Neuronal stem cell (in vitro differentiated cells): Measurements from ENCODE around the gene CEACAM16.
"Not testable (repeated sequence)": the region's sequence is repeated elsewhere in the genome, so short reads cannot be mapped to it uniquely, and the experiment has no call there.

Experiments
- DNase-seq: peaks from one replicate; pipeline ENCODE4 v3.0.0-alpha.2; 2013; ENCODE audit warnings: low spot score
- H2AFZ ChIP-seq: one replicate; pipeline ENCODE4 v1.6.1; 2013; ENCODE audit warnings: mild to moderate bottlenecking, low read length, inconsistent platforms
- H2AK5ac ChIP-seq: 2 replicates; pipeline ENCODE4 v1.6.1; 2013; ENCODE audit warnings: low read depth, mild to moderate bottlenecking, inconsistent platforms, low read length, moderate library complexity, mixed read lengths
- H2BK120ac ChIP-seq: 2 replicates; pipeline ENCODE4 v1.6.1; 2013; ENCODE audit warnings: low read depth, mild to moderate bottlenecking, inconsistent platforms, low read length, moderate library complexity, mixed read lengths
- H2BK12ac ChIP-seq: one replicate; pipeline ENCODE4 v1.6.1; 2013; ENCODE audit warnings: low read length, inconsistent platforms
- H2BK15ac ChIP-seq: 2 replicates; pipeline ENCODE4 v1.6.1; 2013; ENCODE audit warnings: mild to moderate bottlenecking, low read length, inconsistent platforms, mixed read lengths
- H2BK5ac ChIP-seq: one replicate; pipeline ENCODE4 v1.6.1; 2013; ENCODE audit warnings: inconsistent platforms, mild to moderate bottlenecking, low read length, moderate library complexity
- H3K14ac ChIP-seq: one replicate; pipeline ENCODE4 v1.6.1; 2013; ENCODE audit warnings: low read length, inconsistent platforms
- H3K18ac ChIP-seq: 2 replicates; pipeline ENCODE4 v1.6.1; 2013; ENCODE audit warnings: low read length, inconsistent platforms
- H3K23ac ChIP-seq: 2 replicates; pipeline ENCODE4 v1.6.1; 2013; ENCODE audit warnings: low read depth, mild to moderate bottlenecking, mixed read lengths, low read length, inconsistent platforms; ENCODE audit not compliant: poor library complexity
- H3K27ac ChIP-seq: replicated peaks from 3 replicates; pipeline ENCODE4 v1.5.1; 2013; ENCODE audit warnings: low read length, inconsistent platforms
- H3K27me3 ChIP-seq, 3 experiments: 2 replicates each; pipeline ENCODE4 v1.6.1; 2013; ENCODE audit warnings: low read length in 3 of 3, mild to moderate bottlenecking in 2 of 3, inconsistent platforms in 1 of 3, low read depth in 1 of 3, mixed read lengths in 1 of 3, moderate library complexity in 1 of 3; ENCODE audit not compliant: control insufficient read depth in 3 of 3, insufficient read depth in 3 of 3
- H3K36me3 ChIP-seq, 2 donors: replicated peaks in 1 of 2; 2 replicates each; pipeline ENCODE4 v1.6.1; 2013; ENCODE audit warnings: low read length in 2 of 2; ENCODE audit not compliant: control insufficient read depth in 2 of 2, insufficient read depth in 2 of 2
- H3K4ac ChIP-seq: 2 replicates; pipeline ENCODE4 v1.6.1; 2013; ENCODE audit warnings: inconsistent platforms, mild to moderate bottlenecking, low read length, moderate library complexity
- H3K4me1 ChIP-seq, 2 donors: 1 replicate in 1 of 2; 2 replicates in 1 of 2; pipeline ENCODE4 v1.6.1; 2013; ENCODE audit warnings: low read length in 2 of 2, low read depth in 1 of 2; ENCODE audit not compliant: control insufficient read depth in 2 of 2, insufficient read depth in 1 of 2
- H3K4me2 ChIP-seq: one replicate; pipeline ENCODE4 v1.6.1; 2013; ENCODE audit warnings: mild to moderate bottlenecking, low read length, inconsistent platforms; ENCODE audit not compliant: insufficient read depth, poor library complexity, severe bottlenecking
- H3K4me3 ChIP-seq, 2 donors: 2 replicates each; pipeline ENCODE4 v1.5.1; 2013; ENCODE audit warnings: low read length in 2 of 2, mild to moderate bottlenecking in 2 of 2, inconsistent platforms in 1 of 2, moderate library complexity in 1 of 2
- H3K79me1 ChIP-seq: one replicate; pipeline ENCODE4 v1.6.1; 2013; ENCODE audit warnings: low read depth, mild to moderate bottlenecking, inconsistent platforms, low read length, moderate library complexity
- H3K9ac ChIP-seq: one replicate; pipeline ENCODE4 v1.6.1; 2013; ENCODE audit warnings: mild to moderate bottlenecking, low read depth, low read length, inconsistent platforms; ENCODE audit not compliant: poor library complexity
- H3K9me3 ChIP-seq, 2 donors: replicated peaks in 1 of 2; 2 replicates each; pipeline versions ENCODE3 to v1.6.1; 2013; ENCODE audit warnings: low read length in 2 of 2, mild to moderate bottlenecking in 2 of 2, inconsistent platforms in 1 of 2, low read depth in 1 of 2, mixed read lengths in 1 of 2, moderate library complexity in 1 of 2; ENCODE audit not compliant: control insufficient read depth in 2 of 2, insufficient read depth in 1 of 2
- H4K8ac ChIP-seq: one replicate; pipeline ENCODE4 v1.6.1; 2013; ENCODE audit warnings: low read depth, mild to moderate bottlenecking, inconsistent platforms, low read length, moderate library complexity
- H4K91ac ChIP-seq: one replicate; pipeline ENCODE4 v1.6.1; 2013; ENCODE audit warnings: low read length, low read depth, mild to moderate bottlenecking, inconsistent platforms; ENCODE audit not compliant: poor library complexity
- WGBS, 2 donors: extraction: QIAGEN DNeasy Blood & Tissue Kit; methylation state at CpG; one replicate each; pipeline ENCODE4 v1.1.7; 2013; ENCODE audit warnings: missing lambda C conversion rate in 2 of 2, mixed read lengths in 1 of 2; ENCODE audit not compliant: insufficient read length in 2 of 2, insufficient replicate concordance in 1 of 2; ENCODE audit errors: extremely low coverage in 2 of 2; 5-methylcytosine and 5-hydroxymethylcytosine counted together

CEACAM16 gene

GRCh38 chr19:44720396-44720795 is 21.4 kb downstream of the CEACAM16 start:
- no CpG with 5 or more reads among the region's 9 CpGs for WGBS, 2 donors

GRCh38 chr19:44720945-44721344 is 22.0 kb downstream of the CEACAM16 start:
- Histone ChIP-seq H3K36me3 (no peaks in the 10 kb centered on the region), H4K91ac (no peak overlapping the region), H2BK12ac (no peak overlapping the region), H2AK5ac (no peak overlapping the region), H4K8ac (no peak overlapping the region), H3K4me2 (no peak overlapping the region), H3K4me3 (no peak overlapping the region), H3K23ac (no peak overlapping the region), H2AFZ (no peak overlapping the region), H3K27me3 (peaks cover 0 to 1% (median 0%) of the 10 kb centered on the region in 3 experiments), H3K79me1 (no peaks in the 10 kb centered on the region), H3K27ac (no peak overlapping the region), H3K9me3 (no peaks in the 10 kb centered on the region), H2BK120ac (no peak overlapping the region), H3K9ac (no peak overlapping the region), H3K14ac (no peak overlapping the region), H3K4ac (no peak overlapping the region), H2BK15ac (no peak overlapping the region), H3K18ac (no peak overlapping the region), H3K4me1 (peaks cover 9 to 13% of the 10 kb centered on the region in 2 donors), H2BK5ac (no peak overlapping the region)
- DNase-seq = no peak
- no CpG with 5 or more reads among the region's 6 CpGs for WGBS, 2 donors

More at GRCh38 chr19:44720396-44720795, 21.4 kb downstream of the CEACAM16 start:
- H4K91ac ChIP-seq, H3K27me3 ChIP-seq, H3K9me3 ChIP-seq, H2BK5ac ChIP-seq, H2BK15ac ChIP-seq, H3K9ac ChIP-seq, H3K4ac ChIP-seq, H3K4me2 ChIP-seq, H2AFZ ChIP-seq, H2BK120ac ChIP-seq, H4K8ac ChIP-seq, H2AK5ac ChIP-seq, H3K27ac ChIP-seq, DNase-seq, H2BK12ac ChIP-seq, H3K23ac ChIP-seq, H3K79me1 ChIP-seq, H3K14ac ChIP-seq, H3K36me3 ChIP-seq, H3K4me3 ChIP-seq, H3K18ac ChIP-seq: not testable (repeated sequence)
- peaks cover 9 to 13% of the 10 kb centered on the region in 2 donors for H3K4me1 ChIP-seq

DNA sequence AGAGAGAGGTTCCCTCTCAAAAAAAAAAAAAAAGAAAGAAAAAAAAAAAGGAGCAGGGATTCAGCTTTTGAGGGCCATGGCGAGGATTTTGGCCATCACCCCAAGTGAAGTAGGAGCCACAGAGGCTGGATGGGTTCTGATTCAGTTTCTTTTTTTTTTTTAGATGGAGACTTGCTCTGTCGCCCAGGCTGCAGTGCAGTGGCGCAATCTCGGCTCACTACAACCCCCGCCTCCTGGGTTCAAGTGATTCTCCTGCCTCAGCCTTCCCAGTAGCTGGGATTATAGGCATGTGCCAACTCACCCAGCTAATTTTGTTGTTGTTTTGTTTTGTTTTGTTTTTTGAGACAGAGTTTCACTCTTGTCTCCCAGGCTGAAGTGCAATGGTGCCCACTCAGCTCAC is 22.4 kb downstream of the CEACAM16 start:
- H4K91ac ChIP-seq, H2AK5ac ChIP-seq, H2BK15ac ChIP-seq, H2BK5ac ChIP-seq, H3K27ac ChIP-seq, DNase-seq, H3K4me2 ChIP-seq, H2BK120ac ChIP-seq, H3K18ac ChIP-seq, H3K27me3 ChIP-seq, H3K23ac ChIP-seq, H3K36me3 ChIP-seq, H3K4ac ChIP-seq, H3K9ac ChIP-seq, H2AFZ ChIP-seq, H3K9me3 ChIP-seq, H3K14ac ChIP-seq, H2BK12ac ChIP-seq, H3K79me1 ChIP-seq, H3K4me3 ChIP-seq, H4K8ac ChIP-seq: not testable (repeated sequence)
- WGBS, 2 donors = no CpG with 5 or more reads among the region's 5 CpGs
- H3K4me1 ChIP-seq = peaks cover 9 to 13% of the 10 kb centered on the region in 2 donors

DNA sequence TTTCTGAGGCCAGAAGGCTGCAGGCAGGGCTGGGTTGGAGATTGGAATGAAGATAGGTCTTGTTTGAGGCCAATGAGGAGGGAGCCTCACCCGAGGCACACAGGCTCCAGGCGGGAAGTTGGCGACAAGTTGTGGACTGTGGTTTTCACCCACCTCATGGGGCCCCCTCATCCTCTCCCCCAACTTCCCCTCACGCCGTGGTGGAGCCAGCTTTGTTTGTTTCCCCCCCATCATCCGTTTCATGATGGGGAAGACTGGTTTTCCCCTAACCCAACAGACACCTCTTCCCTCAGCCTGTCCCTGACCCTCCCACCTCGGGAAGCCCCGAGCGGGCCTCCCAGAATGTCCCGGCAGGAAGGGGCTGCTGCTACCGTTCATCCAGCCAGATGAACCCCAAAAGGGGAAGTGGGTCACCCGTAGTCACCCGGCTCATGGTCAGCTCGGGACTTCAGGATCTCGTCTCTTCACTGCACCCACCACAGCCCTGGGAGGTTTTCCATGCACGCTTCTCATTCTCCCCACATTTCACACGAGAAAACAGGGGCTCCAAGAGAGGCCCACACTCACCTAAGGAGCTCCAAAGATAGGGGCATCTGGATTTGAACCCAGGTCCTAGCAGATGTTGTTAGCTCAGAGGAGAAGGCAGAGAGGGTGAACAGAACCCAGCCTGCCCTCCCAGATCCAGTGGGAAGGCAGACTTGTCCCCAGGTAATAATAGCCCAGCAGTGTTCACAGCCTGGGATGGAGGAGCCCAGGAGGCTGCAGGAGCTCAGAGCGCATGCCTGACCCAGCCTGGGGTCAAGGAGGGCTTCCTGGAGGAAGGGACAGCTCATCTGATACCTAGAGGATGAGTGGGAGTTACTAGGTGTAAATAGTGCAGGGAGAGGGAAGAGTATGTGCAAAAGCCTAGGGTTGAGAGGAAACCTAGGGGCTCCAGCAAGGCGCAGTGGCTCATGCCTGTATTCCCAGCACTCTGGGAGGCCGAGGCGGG is 23.5 kb downstream of the CEACAM16 start:
- Histone ChIP-seq H4K8ac (no peak overlapping the region), H3K9me3 (no peaks in the 10 kb centered on the region), H3K27me3 (peaks cover 0 to 1% (median 0%) of the 10 kb centered on the region in 3 experiments), H2AK5ac (peak overlapping the region; percentile 64), H3K4ac (no peak overlapping the region), H3K4me2 (no peak overlapping the region), H2BK15ac (peak overlapping the region; percentile 69), H3K36me3 (no peaks in the 10 kb centered on the region), H4K91ac (no peak overlapping the region), H2AFZ (no peak overlapping the region), H3K9ac (no peak overlapping the region), H3K23ac (no peak overlapping the region), H3K14ac (no peak overlapping the region), H3K27ac (no peak overlapping the region), H2BK120ac (no peak overlapping the region), H3K4me1 (peaks cover 9 to 13% of the 10 kb centered on the region in 2 donors), H3K4me3 (no peak overlapping the region), H3K18ac (peak overlapping the region; percentile 41), H3K79me1 (no peaks in the 10 kb centered on the region), H2BK12ac (peak overlapping the region; percentile 94), H2BK5ac (peak overlapping the region; percentile 66)
- WGBS, 2 donors = no CpG with 5 or more reads among the region's 21 CpGs
- DNase-seq = no peak
